ENCODE data around the gene DLG2. TPM values are rescaled to one million over a fixed set of nuclear protein-coding genes. Genes with fewer than 3 reads are reported as not detected.

Gene DLG2
- total RNA-seq, 1 donor from 2014 or later: 5.1 TPM

- Mint-ChIP-seq H3K4me1 (ENCODE audit: unreplicated experiment) (peaks cover 15% of the 10 kb centered on the region), H3K36me3 (ENCODE audit: low read depth, unreplicated experiment) (no peaks in the 10 kb centered on the region), H3K9me3 (ENCODE audit: unreplicated experiment) (no peaks in the 10 kb centered on the region), H3K27ac (ENCODE audit: unreplicated experiment) (no peak overlapping the region), H3K27me3 (ENCODE audit: unreplicated experiment) (no peaks in the 10 kb centered on the region), H3K4me3 (ENCODE audit: unreplicated experiment) (no peak overlapping the region)
- no peak for DNase-seq (ENCODE audit: low spot score)
- TF ChIP-seq, protein P1, sequence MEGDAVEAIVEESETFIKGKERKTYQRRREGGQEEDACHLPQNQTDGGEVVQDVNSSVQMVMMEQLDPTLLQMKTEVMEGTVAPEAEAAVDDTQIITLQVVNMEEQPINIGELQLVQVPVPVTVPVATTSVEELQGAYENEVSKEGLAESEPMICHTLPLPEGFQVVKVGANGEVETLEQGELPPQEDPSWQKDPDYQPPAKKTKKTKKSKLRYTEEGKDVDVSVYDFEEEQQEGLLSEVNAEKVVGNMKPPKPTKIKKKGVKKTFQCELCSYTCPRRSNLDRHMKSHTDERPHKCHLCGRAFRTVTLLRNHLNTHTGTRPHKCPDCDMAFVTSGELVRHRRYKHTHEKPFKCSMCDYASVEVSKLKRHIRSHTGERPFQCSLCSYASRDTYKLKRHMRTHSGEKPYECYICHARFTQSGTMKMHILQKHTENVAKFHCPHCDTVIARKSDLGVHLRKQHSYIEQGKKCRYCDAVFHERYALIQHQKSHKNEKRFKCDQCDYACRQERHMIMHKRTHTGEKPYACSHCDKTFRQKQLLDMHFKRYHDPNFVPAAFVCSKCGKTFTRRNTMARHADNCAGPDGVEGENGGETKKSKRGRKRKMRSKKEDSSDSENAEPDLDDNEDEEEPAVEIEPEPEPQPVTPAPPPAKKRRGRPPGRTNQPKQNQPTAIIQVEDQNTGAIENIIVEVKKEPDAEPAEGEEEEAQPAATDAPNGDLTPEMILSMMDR (IDR thresholded peaks at IDR 0.05; ENCODE audit: unreplicated experiment): no peak
Observed at GRCh38 chr11:84105148-84105547, 1522.0 kb downstream of the DLG2 start.

- no peak overlapping the region for H3K4me3 Mint-ChIP-seq (ENCODE audit: unreplicated experiment)
- H3K4me1 Mint-ChIP-seq (ENCODE audit: unreplicated experiment): peaks cover 15% of the 10 kb centered on the region
- no peaks in the 10 kb centered on the region for H3K27me3 Mint-ChIP-seq (ENCODE audit: unreplicated experiment)
- H3K9me3 Mint-ChIP-seq (ENCODE audit: unreplicated experiment): no peaks in the 10 kb centered on the region
- H3K27ac Mint-ChIP-seq (ENCODE audit: unreplicated experiment): no peak overlapping the region
- TF ChIP-seq, protein P1 (IDR thresholded peaks at IDR 0.05; ENCODE audit: unreplicated experiment): no peak
- no peak for DNase-seq (ENCODE audit: low spot score)
- H3K36me3 Mint-ChIP-seq (ENCODE audit: low read depth, unreplicated experiment): no peaks in the 10 kb centered on the region
Observed at GRCh38 chr11:84103096-84103495, 1524.0 kb downstream of the DLG2 start.

- Mint-ChIP-seq H3K4me1 (ENCODE audit: unreplicated experiment) (peaks cover 6% of the 10 kb centered on the region), H3K27me3 (ENCODE audit: unreplicated experiment) (no peaks in the 10 kb centered on the region), H3K36me3 (ENCODE audit: low read depth, unreplicated experiment) (no peaks in the 10 kb centered on the region), H3K9me3 (ENCODE audit: unreplicated experiment) (no peaks in the 10 kb centered on the region), H3K4me3 (ENCODE audit: unreplicated experiment) (no peak overlapping the region), H3K27ac (ENCODE audit: unreplicated experiment) (no peak overlapping the region)
- TF ChIP-seq, protein P1 (IDR thresholded peaks at IDR 0.05; ENCODE audit: unreplicated experiment): no peak
- DNase-seq (ENCODE audit: low spot score): no peak
Observed at GRCh38 chr11:84097186-84097585, 1530.0 kb downstream of the DLG2 start.

- no peak overlapping the region for H3K4me3 Mint-ChIP-seq (ENCODE audit: unreplicated experiment)
- H3K9me3 Mint-ChIP-seq (ENCODE audit: unreplicated experiment): no peaks in the 10 kb centered on the region
- H3K27ac Mint-ChIP-seq (ENCODE audit: unreplicated experiment): no peak overlapping the region
- DNase-seq (ENCODE audit: low spot score): no peak
- no peaks in the 10 kb centered on the region for H3K36me3 Mint-ChIP-seq (ENCODE audit: low read depth, unreplicated experiment)
- H3K4me1 Mint-ChIP-seq (ENCODE audit: unreplicated experiment): peaks cover 2% of the 10 kb centered on the region
- no peaks in the 10 kb centered on the region for H3K27me3 Mint-ChIP-seq (ENCODE audit: unreplicated experiment)
- TF ChIP-seq, protein P1 (IDR thresholded peaks at IDR 0.05; ENCODE audit: unreplicated experiment): no peak
Observed at GRCh38 chr11:84091212-84091986, 1535.7 kb downstream of the DLG2 start.
